ENCODE data around the gene HTT.

Gene HTT

DNA sequence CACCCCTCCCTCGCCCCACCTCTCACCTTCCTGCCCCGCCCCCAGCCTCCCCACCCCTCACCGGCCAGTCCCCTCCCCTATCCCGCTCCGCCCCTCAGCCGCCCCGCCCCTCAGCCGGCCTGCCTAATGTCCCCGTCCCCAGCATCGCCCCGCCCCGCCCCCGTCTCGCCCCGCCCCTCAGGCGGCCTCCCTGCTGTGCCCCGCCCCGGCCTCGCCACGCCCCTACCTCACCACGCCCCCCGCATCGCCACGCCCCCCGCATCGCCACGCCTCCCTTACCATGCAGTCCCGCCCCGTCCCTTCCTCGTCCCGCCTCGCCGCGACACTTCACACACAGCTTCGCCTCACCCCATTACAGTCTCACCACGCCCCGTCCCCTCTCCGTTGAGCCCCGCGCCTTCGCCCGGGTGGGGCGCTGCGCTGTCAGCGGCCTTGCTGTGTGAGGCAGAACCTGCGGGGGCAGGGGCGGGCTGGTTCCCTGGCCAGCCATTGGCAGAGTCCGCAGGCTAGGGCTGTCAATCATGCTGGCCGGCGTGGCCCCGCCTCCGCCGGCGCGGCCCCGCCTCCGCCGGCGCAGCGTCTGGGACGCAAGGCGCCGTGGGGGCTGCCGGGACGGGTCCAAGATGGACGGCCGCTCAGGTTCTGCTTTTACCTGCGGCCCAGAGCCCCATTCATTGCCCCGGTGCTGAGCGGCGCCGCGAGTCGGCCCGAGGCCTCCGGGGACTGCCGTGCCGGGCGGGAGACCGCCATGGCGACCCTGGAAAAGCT is at the start of gene HTT, which contains the start of gene HTT-AS:
Gene HTT (plus strand): TSS at position 604 of the 768 bp plus-strand sequence. CDS start 145 bp downstream, at position 749.
Gene HTT-AS (minus strand): TSS at position 461 of the 768 bp plus-strand sequence.
- DNase-seq = peak; percentile 97

DNA sequence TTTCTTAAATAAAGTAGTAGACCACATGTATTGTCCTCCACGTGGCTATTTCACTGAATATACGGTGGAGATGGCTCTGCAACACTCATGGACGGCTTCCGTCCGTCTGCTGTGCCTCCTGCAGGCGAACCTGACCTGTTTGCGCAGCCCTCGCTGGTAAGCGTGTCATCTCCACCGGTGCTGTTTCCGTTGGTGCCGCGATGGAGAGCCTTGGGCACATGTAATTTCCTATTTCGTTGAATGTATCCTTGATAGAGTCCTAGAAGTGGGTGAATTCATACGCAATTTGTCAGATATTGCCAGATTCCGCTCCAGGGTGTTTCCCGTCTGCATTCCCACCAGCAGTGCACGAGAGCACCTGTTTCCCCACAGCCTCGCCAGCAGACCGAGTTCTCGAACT is 48.6 kb upstream of the HTT start:
- no peak for DNase-seq

DNA sequence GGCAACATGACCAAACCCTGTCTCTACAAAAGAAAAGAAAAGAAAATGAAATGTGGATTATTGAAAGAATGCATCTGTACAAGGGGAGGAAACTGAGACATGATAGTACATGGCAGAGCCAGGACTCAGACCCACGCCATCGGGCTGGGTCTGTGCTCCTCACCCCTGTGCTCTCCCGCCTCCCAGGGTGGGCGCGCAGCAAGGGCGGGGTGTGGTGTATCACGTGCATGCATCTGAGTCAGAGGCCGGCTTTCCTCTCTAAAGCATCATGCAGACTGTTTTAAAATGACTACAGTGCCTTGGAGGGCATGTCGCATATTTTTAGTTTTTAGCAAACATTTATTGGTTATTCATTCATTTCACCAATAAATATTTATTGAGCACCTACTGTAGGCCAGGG is 47.9 kb upstream of the HTT start:
- DNase-seq = no peak

DNA sequence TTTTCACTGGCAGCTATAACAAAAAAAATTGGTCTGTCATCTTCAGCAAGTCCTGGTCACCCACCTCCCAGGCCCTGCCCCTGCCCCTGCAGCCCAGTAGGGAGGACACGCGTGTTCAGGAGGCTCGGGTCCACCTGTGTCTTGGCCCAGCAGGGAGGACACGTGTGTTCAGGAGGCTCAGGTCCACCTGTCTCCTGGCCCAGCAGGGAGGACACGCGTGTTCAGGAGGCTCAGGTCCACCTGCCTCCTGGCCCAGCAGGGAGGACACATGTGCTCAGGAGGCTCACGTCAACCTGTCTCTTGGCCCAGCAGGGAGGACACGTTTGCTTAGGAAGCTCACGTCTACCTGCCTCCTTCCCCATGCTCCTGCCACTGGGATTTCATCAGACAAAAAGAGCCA is 45.0 kb upstream of the HTT start:
- no peak for DNase-seq

DNA sequence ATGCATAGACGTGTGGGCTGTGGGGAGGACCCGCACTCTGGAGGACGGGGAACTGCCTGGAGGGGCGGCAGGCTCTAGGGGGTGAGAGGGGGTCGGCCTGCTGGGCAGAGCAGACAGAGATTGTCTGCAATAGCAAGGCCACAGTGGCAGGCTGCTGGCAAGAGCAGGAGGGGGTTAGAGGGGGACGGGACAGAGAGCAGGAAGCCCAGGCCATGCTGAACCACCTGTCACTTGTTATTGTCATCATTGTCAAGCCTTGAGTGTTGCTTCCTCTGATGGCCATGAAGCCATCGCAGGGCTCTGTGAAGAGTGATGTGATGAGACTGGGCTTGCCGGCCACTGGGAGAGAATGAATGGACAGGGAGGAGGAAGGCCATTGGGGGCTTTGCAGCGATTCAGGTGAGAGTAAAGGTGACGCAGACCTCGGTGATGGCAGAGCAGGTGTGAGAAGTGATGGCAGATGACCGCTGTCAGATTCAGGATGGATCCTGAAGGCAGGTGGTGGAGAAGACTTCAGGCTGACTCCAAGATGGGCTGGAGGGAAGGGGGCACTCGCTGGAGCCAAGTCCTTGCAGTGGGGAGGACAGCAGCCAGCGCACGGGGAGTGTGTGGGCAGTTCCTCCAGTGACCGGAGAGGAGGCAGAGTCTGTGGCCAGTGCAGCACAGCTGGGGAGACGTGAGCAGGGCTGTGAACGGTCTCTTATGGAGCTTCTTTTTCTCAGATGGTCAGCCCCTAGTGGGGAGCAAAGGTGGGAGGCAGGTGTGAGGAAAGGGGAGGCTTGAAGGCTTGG is 43.7 kb upstream of the HTT start:
- no peak for DNase-seq

DNA sequence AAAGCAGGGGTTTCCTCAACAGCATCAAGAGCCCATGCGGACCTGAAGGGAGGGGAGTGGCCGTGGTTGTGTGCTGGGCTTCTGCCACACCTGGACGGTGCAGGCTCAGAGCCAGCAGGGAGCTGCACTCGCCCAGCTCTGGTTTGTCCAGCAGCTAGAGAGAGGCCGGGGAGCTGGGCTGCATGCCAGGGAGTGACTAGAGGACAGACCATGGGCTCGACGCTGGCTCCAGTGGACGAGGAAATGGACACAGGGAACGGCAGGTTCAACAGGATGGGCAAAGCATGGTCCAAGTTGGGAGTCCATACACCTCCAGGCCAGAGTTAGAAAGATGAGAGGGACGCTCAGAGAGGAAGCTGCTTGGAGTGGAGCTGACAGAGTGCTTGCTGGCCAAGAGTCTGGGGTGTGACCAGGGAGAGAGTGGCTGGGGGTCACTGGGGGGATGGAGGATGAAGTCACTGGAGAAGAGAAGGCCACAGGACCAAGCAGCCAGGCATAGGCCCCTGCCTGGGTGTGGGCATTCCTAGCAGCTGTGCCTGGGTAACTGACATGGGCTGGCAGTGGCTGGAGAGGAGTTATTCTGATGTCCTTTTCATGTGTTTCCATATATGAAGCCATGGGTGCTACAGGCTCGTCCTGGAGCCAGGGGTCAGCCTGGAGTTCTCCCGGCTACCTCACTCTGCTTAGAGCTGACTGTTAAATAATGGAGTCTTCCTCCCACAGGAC is 43.0 kb upstream of the HTT start:
- DNase-seq = no peak

DNA sequence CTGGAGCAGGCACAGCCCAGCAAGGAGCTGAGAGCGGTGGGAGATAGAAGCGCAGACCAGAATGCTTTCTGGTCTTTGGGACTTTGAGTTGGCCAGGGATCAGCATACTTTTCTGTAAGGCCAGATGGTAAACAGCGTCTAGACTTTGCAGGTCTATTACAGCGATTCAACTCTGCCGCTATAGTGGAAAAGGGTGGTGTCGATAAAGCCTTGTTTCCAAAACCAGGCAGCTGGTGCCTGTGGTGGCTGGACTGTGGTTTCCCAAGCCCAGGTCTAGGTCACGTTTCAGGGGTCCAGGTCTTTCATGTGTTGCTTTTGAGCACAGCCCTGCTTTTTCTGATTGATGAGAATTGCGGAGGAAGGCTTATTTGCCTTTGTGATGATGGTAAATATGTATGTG is 40.2 kb upstream of the HTT start:
- no peak for DNase-seq

DNA sequence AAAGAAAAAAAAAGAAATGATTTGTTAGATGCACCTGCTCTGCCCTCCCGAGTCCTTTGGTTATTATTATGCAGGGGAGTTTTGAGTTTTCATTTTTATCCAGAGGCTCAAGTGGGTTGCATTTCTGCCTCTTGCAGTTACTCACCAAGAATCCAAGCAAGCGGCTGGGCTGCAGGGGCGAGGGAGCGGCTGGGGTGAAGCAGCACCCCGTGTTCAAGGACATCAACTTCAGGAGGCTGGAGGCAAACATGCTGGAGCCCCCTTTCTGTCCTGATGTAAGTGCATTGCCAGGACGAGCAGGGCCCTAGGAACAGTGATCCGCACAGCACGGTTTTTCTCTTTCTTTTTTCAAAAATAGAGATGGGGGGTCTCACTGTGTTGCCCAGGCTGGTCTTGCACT is 39.2 kb upstream of the HTT start:
- no peak for DNase-seq

DNA sequence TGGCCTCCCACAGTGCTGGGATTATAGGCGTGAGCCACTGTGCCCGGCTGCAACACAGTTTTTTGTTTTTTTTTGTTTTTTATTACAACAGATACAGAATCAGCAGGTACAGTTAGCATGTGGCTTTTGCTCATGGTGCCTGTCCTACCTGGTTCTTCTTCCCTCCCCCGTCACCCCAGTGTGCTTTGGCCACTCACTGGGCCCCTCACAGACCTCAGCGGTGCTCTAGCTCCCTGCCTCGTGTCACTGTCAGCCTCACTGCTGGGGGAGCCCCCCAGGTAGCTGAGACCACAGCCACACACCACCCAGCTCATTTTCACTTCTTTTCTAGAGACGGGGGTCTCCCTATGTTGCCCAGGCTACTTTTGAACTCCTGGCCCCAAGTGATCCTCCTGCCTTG is 38.8 kb upstream of the HTT start:
- no peak for DNase-seq

DNA sequence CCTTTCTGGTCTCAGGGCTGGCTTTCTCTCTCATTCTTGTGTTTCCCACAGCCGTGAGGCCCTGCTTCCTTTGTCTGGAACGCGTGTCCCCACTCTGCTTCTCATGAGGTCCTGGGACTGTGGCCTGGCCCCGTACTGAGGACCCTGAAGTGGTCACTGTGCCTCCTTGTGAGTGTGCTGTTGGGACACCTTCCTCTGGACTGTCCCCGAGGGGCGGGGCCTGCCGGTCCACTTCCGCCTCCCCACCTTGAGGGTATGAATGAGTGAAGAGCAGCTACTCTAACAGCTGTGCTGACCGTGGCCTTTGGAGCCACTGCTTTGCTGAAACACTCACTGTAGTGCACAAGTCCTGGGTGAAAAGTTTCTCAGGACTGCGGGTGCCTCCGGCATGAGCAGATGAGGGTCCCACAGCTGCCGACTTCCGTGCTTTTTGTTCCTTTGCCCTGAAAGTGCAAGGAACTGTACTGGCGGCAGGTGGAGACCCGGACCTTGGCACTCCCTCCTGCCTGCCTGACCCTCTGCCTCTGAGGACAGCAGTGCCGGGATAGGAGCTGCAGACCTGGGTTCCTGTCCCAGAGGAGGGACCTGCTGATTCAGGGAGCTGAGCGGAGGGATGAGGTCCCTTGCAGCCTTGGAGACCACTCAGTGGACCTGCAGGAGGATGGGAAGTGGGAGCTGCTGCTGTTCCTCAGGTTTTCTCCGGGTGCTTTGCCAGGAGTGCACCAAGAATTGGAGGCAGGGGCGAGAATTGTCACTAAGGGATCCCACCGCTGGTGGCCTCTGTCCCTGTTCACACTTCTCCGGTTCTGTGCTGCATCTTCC is 38.1 kb upstream of the HTT start:
- DNase-seq = no peak

DNA sequence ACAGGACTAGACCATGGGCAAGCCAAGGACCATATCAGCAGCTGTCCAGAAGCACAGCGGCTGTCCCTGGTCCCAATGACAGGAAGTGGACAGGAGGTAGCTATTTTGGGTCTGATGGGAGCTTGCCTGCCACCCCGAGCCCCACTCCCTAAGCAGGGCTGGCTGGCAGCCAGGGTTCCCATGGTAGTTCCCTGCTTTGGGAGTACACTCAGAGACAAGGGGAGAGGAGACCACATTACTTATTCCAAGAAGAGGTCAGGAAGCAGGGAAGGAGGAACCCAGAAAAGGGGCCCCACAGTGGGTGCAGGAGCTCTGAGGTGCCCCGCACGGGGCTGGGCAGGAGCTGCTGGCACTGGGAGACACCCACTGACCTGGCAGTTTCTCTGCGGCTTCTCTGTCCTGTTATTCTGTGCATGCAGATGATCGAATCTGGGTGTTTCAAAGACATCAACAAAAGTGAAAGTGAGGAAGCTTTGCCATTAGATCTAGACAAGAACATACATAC is 36.5 kb upstream of the HTT start:
- DNase-seq = no peak

DNA sequence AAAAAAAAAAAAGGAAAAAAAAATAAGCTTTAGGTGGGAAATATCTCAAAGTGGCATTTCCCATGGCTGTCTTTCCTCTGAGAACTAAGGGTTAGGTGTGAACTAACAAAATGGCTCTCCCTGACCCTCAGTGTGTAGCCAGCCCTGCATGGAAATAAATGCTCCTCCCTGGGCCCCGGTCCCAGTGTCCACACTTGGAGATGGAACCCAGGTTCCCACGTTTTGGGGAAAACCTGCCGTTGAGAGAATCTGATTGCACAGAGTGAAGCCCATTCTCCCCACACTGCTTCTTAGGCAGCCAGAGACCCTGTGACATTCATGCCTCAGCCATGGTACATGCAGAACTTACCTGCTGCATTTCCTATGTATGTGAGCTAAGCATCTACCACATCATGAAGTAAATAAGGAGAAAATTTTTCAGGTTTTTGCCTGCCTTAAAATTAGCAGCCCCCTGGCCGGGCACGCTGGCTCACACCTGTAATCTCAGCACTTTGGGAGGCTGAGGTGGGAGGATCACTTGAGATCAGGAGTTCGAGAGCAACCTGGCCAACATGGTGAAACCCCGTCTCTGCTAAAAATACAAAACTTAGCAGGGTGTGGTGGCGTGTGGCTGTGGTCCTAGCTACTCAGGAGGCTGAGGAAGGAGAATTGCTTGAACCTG is 34.6 kb upstream of the HTT start:
- DNase-seq = no peak

DNA sequence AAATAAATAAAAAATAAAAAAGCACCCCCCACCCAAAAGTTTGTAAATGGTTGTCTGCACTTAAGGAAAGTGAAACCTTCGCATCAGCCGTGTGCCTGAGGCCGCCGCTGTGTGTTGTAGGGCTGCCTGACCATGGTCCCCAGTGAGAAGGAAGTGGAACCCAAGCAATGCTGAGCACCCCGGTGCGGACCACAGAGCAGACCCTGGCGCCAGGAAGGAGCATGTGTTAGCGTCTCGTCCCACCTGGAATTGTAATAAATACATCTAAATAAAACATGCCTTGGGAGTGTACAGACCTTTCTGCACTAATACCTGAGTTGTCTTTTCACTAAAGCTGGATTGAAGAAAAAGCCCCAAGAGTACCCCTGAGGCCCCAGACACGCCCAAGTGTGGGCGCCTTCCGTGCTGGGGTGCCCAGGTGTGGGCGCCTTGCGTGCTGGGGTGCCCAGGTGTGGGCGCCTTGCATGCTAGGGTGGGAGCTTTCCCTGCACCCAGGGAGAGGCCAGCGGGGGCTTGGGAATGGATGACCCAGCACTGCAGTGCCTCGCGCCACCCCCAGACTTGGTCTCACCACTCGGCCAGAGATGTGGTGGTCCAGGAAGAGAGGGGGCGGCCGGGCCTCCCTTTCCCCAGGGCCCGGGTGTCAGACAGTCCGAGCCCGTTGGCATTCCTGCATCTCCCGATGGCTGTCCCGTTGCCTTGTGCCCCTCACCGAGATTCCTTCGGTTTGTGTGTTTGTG is 33.9 kb upstream of the HTT start:
- no peak for DNase-seq

DNA sequence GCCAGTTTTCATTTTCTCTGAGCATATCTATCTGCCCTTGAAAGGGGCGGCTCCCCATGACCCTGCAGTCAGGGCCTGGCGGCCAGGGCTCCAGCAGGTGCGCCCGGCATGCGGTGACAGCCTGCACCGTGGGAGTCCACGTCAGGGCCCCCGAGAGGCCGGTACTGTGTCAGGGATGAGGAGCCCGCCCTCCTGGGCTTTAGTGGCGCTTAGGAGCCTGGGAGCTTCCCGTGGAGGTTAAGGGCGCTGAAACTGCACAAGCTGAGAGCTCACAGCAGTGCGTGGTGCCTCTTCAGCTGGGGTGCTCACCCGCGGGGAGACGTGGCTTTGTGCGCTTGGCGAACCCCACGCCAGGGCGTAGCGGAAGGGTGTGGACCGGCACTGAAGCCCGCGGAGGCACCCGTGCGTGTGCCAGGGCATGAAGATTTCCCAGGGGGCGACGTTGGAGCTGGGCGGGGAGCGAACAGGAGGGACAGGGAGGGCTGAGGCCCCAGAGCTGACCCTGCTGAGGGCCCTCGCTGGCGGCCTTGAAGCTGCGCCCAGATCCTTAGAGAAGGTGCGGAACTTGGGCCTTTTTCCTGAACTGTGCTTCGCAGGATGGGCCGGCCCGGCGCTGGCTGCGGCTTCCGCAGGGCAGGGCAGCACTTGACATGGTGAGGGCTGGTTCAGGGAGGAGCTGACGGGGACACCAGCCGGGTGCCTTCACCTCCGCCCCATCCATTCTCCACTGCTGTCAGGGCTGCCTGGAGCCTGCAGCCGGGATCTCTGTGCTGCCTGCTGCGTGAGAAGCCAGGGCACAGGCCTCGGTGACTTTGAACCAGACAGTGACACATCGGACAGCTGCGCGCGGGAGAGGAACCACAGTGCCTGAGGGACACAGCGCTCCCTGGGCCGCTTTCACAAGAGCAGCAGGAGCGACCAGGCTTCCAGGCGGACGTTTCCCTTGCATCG is 33.0 kb upstream of the HTT start:
- DNase-seq = no peak

DNA sequence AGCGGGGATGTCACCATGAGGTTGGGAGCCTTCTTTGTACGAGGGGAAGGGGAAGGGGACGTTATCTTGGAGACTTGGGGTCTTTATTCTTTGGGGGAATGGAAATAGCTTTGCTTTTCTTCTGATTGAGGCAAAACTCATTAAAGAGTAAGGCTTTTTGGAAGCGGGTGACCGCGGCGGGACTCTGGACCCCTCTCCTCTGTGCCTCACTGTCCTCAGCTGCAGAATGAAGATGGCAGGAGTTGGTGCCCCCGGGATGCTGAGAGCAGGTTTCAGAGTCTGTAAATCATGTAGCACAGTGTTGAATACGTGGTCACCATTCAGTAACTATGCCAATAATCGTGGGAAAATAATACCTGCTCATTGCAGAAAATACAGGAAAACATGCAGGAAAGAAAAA is 32.3 kb upstream of the HTT start:
- DNase-seq = no peak

DNA sequence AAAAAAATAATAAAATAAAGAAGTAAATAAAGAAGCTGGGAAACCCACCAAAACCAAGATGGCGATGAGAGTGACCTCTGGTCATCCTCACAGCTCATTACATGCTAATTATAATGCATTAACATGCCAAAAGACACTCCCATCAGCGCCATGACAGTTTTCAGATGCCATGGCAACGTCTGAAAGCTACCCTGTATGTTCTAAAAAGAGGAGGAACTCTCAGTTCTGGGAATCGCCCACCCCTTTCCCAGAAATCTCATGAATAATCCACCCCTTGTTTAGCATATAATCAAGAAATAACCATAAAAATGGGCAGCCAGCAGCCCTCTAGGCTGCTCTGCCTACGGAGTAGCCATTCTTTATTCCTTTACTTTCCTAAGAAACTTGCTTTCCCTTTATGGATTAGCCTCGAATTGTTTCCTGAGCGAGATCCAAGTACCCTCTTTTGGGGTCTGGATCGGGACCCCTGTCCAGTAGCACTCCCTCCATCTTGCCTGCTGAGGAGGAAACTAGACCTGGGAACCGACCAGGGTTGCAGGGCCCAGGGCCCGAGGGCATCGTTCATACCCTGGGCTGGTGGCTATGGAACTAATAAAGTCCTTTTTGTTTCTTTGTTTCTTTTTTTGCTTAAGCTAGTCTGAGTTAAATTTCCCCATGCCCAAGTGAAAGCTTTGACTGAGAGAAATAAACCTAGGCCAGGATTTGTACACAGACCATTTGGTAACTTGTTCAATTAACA is 31.0 kb upstream of the HTT start:
- no peak for DNase-seq

DNA sequence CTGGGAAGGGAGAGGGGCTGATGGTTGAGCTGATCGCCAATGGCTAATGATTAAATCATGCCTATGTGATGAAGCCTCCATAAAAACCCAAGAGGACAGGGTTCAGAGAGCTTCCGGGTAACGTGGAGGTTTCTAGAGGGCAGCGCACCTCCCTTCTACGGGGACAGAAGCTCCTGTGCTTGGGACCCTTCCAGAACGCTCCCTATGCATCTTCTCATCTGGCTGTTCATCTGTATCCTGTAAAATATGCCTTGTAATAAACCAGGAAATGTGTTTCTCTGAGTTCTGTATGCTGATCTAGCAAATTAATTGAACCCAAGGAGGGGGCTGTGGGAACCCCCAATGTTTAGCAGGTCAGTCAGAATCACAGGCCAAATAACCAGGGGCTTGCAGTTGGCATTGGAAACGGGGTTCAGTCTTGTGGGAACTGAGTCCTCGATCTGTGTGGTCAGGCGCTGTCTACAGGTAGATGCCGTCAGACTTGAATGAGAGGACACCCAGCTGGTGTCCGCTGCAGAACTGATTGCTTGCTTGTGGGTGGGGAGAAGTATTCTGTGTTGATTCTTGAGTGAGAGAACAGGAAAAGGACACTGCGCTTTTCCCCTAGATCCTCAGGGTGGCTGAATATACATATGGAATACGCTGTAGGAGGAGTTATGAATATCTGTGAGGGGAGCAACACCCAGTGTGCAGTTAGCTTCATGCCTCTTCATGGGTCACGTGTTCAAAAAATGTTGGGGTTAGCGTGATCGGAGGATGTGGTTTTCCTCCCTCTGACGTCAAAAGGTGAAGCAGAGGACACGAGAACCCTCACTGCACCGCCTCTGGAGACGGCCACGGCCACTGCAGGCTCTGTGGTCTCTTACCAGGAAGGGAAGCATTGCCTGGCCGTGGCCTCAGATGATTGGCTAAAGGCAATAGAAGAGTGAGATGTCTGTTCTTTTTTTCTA is 29.3 kb upstream of the HTT start:
- DNase-seq = no peak

DNA sequence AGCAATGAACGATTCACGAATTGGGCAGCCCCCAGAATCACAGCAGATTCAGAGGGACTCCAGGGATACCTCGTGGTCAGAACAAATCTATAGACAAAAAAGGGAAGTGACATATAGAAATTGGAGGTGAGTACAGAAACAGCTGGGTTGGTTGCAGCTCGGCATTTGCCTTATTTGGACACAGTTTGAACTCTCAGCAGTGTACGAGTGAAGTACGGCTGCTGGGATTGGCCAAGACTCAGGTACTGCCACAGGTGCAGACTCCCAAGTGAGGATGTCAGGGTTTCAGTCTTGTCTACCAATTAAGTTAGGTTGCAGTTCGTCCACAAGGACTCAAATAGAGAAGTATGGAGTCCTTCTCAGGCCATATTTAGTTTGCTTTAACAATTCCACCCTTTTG is 28.3 kb upstream of the HTT start:
- no peak for DNase-seq
